Vagina (tissue), 2 donors: ENCODE data around the gene KCNAB3. TPM values are rescaled to one million over a fixed set of nuclear protein-coding genes. Genes with fewer than 3 reads are reported as not detected.
A peak's percentile ranks its signal among the peaks of the same experiment; 100 is the strongest.

Experiments
- DNase-seq, 2 donors: peaks; one replicate each; pipeline ENCODE4 v3.0.0-alpha.2; 2017; ENCODE audit errors: extremely low spot score in 2 of 2
- H3K27ac ChIP-seq: fragments of 200-600 bp; sonication (generic); one replicate; pipeline ENCODE4 v1.5.1; 2019
- H3K27me3 ChIP-seq: fragments of 200-600 bp; sonication (generic); one replicate; pipeline ENCODE4 v1.5.1; 2019
- H3K36me3 ChIP-seq, 2 donors: fragments of 200-600 bp; sonication (generic); one replicate each; pipeline ENCODE4 v1.5.1; 2017 to 2019
- H3K4me1 ChIP-seq: fragments of 200-600 bp; sonication (generic); one replicate; pipeline ENCODE4 v1.5.1; 2019
- H3K4me3 ChIP-seq, 2 donors: fragments of 200-600 bp; sonication (generic); 1 replicate in 1 of 2; 2 replicates in 1 of 2; pipeline ENCODE4 v1.5.1; 2016 to 2019
- H3K9me3 ChIP-seq: fragments of 200-600 bp; sonication (generic); one replicate; pipeline ENCODE4 v1.5.1; 2019
- CTCF ChIP-seq, 3 experiments: fragments of 450-650 bp in 2 of 3; fragments of 200-600 bp in 1 of 3; sonication (generic) in 1 of 3; IDR thresholded peaks; one replicate each; pipeline ENCODE4 v1.5.1; 2017 to 2019; ENCODE audit warnings: antibody characterized with exemption in 3 of 3, mild to moderate bottlenecking in 2 of 3, moderate library complexity in 2 of 3
- POLR2A ChIP-seq, 2 donors: fragments of 450-650 bp; IDR thresholded peaks; one replicate each; pipeline ENCODE4 v1.6.1; 2017; ENCODE audit warnings: antibody characterized with exemption in 2 of 2, mild to moderate bottlenecking in 2 of 2, moderate library complexity in 2 of 2
- POLR2AphosphoS5 ChIP-seq, 2 donors: sonication (generic); formaldehyde crosslinking; IDR thresholded peaks; one replicate each; pipeline ENCODE4 v1.9.0; 2017; ENCODE audit warnings: antibody characterized with exemption in 2 of 2, mild to moderate bottlenecking in 2 of 2, low read depth in 1 of 2; ENCODE audit not compliant: insufficient read depth in 1 of 2
- intact Hi-C: fragments of 100-400 bp; cut with DNase I; formaldehyde crosslinking; loops from one replicate; pipeline ENCODE4 v1.15.1; 2023
- total RNA-seq: library from RNA; depleted of rRNA; stranded (reverse); fragments of >200 nt; gene quantifications from one replicate; pipeline ENCODE4 v1.2.3, GENCODE V29; 2016

The KCNAB3 gene
- total RNA-seq, 1 donor from 2014 or later = 2.7 TPM

- no peak overlapping the region for H3K4me3 ChIP-seq
- TF ChIP-seq POLR2AphosphoS5 (IDR thresholded peaks at IDR 0.05; ENCODE audit: insufficient read depth in 1 of 2, low read depth in 1 of 2) (no peak), POLR2A (IDR thresholded peaks at IDR 0.05) (no peak), CTCF (IDR thresholded peaks at IDR 0.05) (no peak)
- intact Hi-C loops = no loop called here
- no peak for DNase-seq
- H3K36me3 ChIP-seq = peaks cover 0 to 64% of the 10 kb centered on the region in 2 donors
- no peaks in the 10 kb centered on the region for H3K9me3 ChIP-seq
- peaks cover 7% of the 10 kb centered on the region for H3K4me1 ChIP-seq
- no peak overlapping the region for H3K27ac ChIP-seq
- H3K27me3 ChIP-seq = no peaks in the 10 kb centered on the region
These were observed 18.9 kb downstream of the KCNAB3 start for GRCh38 chr17:7910711-7911110.

DNA sequence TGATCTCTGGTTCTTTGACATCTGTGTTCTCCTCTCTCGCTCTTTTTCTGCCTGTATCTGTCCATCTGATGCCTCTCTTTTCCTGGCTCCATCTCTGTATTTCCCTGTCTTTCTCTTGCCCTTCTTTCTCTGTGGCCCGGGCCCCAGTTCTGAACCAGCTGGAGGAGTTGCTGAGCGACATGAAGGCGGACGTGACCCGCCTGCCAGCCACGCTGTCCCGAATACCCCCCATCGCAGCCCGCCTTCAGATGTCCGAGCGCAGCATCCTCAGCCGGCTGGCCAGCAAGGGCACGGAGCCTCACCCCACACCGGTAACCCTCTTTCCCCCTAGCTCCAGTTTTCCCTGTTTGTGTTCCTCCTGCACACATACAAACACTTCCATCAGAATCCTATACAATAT lies 19.4 kb downstream of the KCNAB3 start:
- Histone ChIP-seq H3K4me3 (no peak overlapping the region), H3K9me3 (no peaks in the 10 kb centered on the region), H3K27me3 (no peaks in the 10 kb centered on the region), H3K4me1 (peaks cover 7% of the 10 kb centered on the region), H3K36me3 (peaks cover 0 to 68% of the 10 kb centered on the region in 2 donors), H3K27ac (no peak overlapping the region)
- TF ChIP-seq POLR2A (IDR thresholded peaks at IDR 0.05) = no peak
- TF ChIP-seq CTCF (IDR thresholded peaks at IDR 0.05) = no peak
- no peak for TF ChIP-seq POLR2AphosphoS5 (IDR thresholded peaks at IDR 0.05; ENCODE audit: insufficient read depth in 1 of 2, low read depth in 1 of 2)
- intact Hi-C loops = no loop called here
- DNase-seq = no peak

- DNase-seq = no peak
- Histone ChIP-seq H3K36me3 (peaks cover 0 to 80% of the 10 kb centered on the region in 2 donors), H3K4me1 (no peaks in the 10 kb centered on the region), H3K4me3 (no peak overlapping the region), H3K27me3 (no peaks in the 10 kb centered on the region), H3K27ac (no peak overlapping the region), H3K9me3 (no peaks in the 10 kb centered on the region)
- intact Hi-C loops = no loop called here
- no peak for TF ChIP-seq POLR2AphosphoS5 (IDR thresholded peaks at IDR 0.05; ENCODE audit: insufficient read depth in 1 of 2, low read depth in 1 of 2)
- TF ChIP-seq CTCF (IDR thresholded peaks at IDR 0.05) = no peak
- TF ChIP-seq POLR2A (IDR thresholded peaks at IDR 0.05) = no peak
These were observed 20.6 kb downstream of the KCNAB3 start for GRCh38 chr17:7909089-7909488.

DNA sequence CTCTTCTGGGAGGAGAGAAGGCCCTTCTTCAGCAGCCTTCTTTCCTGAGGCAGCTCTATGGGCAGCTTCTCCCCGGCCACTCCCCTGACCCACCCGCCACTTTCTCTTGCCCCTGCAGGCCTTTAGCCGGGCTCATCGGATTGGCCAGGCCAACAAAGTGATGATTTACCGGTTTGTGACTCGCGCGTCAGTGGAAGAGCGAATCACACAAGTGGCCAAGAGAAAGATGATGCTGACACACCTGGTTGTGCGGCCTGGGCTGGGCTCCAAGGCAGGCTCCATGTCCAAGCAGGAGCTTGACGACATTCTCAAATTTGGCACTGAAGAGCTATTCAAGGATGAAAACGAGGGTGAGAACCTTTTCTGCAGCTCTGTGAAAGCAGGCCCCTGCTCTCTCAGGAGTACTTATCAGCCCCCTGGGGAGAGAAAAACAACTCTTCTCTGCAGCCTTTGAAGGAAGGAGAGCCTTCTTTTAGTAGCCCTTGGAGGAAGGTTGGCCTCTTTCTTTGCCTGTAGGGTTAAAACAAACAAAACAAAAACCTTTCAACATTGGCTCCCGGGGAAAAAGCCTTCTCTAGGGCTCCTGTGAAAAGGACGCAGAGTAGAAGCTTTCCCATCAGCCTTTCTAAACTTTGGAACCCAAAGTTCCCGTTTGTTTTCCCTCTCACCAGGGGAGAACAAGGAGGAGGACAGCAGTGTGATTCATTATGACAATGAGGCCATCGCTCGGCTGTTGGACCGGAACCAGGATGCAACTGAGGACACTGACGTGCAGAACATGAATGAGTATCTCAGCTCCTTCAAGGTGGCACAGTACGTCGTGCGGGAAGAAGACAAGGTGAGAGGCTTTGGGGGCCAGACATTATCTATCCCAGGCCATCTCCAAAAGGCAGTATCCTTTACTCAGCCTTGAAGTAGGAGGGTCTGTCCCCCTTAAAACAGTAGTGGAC lies 26.2 kb downstream of the KCNAB3 start:
- Histone ChIP-seq H3K4me3 (no peak overlapping the region), H3K27ac (no peak overlapping the region), H3K9me3 (no peaks in the 10 kb centered on the region), H3K4me1 (no peaks in the 10 kb centered on the region), H3K27me3 (no peaks in the 10 kb centered on the region), H3K36me3 (peaks cover 0 to 100% of the 10 kb centered on the region in 2 donors)
- DNase-seq = no peak
- intact Hi-C loops = no loop called here
- TF ChIP-seq POLR2AphosphoS5 (IDR thresholded peaks at IDR 0.05; ENCODE audit: insufficient read depth in 1 of 2, low read depth in 1 of 2) (no peak), CTCF (IDR thresholded peaks at IDR 0.05) (no peak)

GRCh38 chr17:7897773-7898172 lies 31.9 kb downstream of the KCNAB3 start:
- intact Hi-C loops = no loop called here
- no peaks in the 10 kb centered on the region for H3K27me3 ChIP-seq
- DNase-seq = no peak
- H3K9me3 ChIP-seq = no peaks in the 10 kb centered on the region
- H3K4me3 ChIP-seq = no peak overlapping the region
- peak in 1 of 3 experiments; percentile 27 for TF ChIP-seq CTCF (IDR thresholded peaks at IDR 0.05)
- TF ChIP-seq POLR2AphosphoS5 (IDR thresholded peaks at IDR 0.05; ENCODE audit: insufficient read depth in 1 of 2, low read depth in 1 of 2) = no peak
- no peak overlapping the region for H3K27ac ChIP-seq
- H3K4me1 ChIP-seq = no peaks in the 10 kb centered on the region
- H3K36me3 ChIP-seq = peaks cover 0 to 96% of the 10 kb centered on the region in 2 donors
